GM06990 (cell line): ENCODE data around the gene INAFM1.

Experiments used
- DNase-seq: peaks from one replicate; pipeline ENCODE4 v3.0.0-alpha.2; 2011; ENCODE audit not compliant: insufficient read length; ENCODE audit errors: extremely low read depth
- H3K27me3 ChIP-seq: replicated peaks from 2 replicates; pipeline ENCODE4 v1.6.0; 2011; ENCODE audit warnings: low read length; ENCODE audit not compliant: control insufficient read depth, insufficient read depth
- H3K36me3 ChIP-seq: 2 replicates; pipeline ENCODE4 v1.5.1; 2011; ENCODE audit warnings: low read length; ENCODE audit not compliant: control insufficient read depth, insufficient read depth
- H3K4me3 ChIP-seq: replicated peaks from 2 replicates; pipeline ENCODE4 v1.5.1; 2011; ENCODE audit warnings: low read depth, mild to moderate bottlenecking, control low read depth, low read length
- CTCF ChIP-seq: IDR thresholded peaks from 2 replicates; pipeline ENCODE4 v1.5.1; 2011; ENCODE audit warnings: low read length, control low read depth, mild to moderate bottlenecking, inconsistent platforms; ENCODE audit not compliant: insufficient read depth, poor library complexity, severe bottlenecking

INAFM1 gene

GRCh38 chr19:47231215-47232054, 43.2 kb upstream of the INAFM1 start:
- TF ChIP-seq CTCF, result no peak
- peak; percentile 95 for DNase-seq
- H3K27me3 ChIP-seq, result no peaks in the 10 kb centered on the region
- peak overlapping the region; percentile 68 for H3K4me3 ChIP-seq
- peaks cover under 1% of the 10 kb centered on the region; the same call in 1 of the 2 replicates for H3K36me3 ChIP-seq

DNA sequence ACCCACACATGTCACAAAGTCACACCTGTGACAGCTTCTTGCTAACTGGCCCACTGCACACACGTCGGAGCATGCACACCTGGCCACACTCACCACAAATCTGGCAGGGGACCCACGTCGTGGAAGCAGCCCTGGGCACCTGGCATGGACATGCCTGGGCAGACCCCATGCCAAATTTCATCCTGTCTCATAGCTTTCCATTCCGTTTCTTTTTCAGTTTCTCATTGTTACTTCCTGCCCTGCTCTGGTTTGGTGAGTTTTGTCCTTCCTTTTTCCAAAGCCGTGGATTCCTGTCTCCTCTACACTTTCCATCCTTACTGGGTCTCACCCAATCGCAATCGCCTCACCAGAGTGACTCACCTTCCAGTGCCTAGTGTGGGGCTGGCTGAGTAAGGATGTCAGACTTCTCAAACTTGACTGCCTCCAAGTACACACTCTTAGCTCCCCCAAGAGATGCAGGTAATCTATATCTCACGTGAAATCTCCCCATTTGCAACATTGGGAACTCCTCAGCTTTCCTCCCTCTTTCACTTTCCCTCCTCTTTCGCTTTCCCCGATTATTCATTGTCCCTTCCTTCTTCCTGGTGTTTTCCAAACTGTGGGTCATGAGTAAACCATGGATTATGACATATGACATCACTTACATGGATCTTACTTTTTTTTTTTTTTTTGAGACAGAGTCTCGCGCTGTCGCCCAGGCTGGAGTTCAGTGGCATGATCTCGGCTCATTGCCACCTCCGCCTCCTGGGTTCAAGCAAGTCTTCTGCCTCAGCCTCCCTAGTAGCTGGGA, 42.1 kb upstream of the INAFM1 start:
- peak; percentile 63 for DNase-seq
- Histone ChIP-seq H3K4me3 (peak overlapping the region; percentile 55), H3K27me3 (no peaks in the 10 kb centered on the region), H3K36me3 (no peaks in the 10 kb centered on the region)
- TF ChIP-seq CTCF, result no peak

GRCh38 chr19:47236072-47236675, 38.5 kb upstream of the INAFM1 start:
- H3K27me3 ChIP-seq, result no peaks in the 10 kb centered on the region
- no peaks in the 10 kb centered on the region for H3K36me3 ChIP-seq
- DNase-seq, result no peak
- H3K4me3 ChIP-seq, result no peak overlapping the region
- no peak for TF ChIP-seq CTCF

- TF ChIP-seq CTCF, result no peak
- Histone ChIP-seq H3K27me3 (no peaks in the 10 kb centered on the region; the same call in 1 of the 2 replicates), H3K36me3 (no peaks in the 10 kb centered on the region), H3K4me3 (peak overlapping the region; percentile 5)
- DNase-seq, result no peak
Measured at GRCh38 chr19:47239152-47239551, 35.5 kb upstream of the INAFM1 start.

DNA sequence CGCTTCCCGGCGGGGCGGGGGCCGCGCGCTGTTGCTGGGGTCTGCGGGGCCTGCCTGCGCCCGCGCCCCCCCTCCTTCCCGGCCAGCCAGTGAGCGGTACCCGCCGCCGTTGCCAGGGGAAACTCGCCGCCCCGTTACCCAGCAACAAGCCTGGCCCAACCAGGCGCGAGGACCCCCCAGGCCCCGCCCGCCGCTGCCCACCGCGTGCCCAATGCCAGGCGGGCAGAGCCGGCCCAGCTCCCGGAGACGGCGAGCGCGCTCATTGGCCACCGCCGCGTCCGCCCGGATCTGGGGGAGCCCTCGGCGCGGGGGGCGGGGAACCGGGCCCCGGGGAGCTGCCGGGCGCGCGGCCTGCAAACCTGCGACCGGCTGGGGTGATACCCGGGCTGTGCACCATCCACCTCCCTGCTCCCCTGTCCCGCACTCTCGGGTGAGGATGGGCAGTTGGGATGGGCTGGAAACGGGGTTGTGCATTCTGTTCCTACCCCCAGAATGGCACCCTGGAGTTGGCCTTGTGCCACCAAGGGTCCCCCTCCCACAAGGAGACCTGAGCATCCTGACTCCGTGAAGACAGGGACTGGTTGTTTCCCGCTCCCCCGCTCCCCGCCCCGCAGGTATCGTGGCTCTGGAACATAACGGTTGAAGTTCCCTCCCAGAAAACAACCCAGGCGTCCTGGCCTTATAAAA, 34.9 kb upstream of the INAFM1 start:
- H3K27me3 ChIP-seq, result no peaks in the 10 kb centered on the region; the same call in 1 of the 2 replicates
- H3K36me3 ChIP-seq, result no peaks in the 10 kb centered on the region
- H3K4me3 ChIP-seq, result peak overlapping the region; percentile 5
- peak; percentile 60 for DNase-seq
- no peak for TF ChIP-seq CTCF
